HepG2 (cell line): ENCODE results near the gene DBN1. TPM values are rescaled to one million over a fixed set of nuclear protein-coding genes. Genes with fewer than 3 reads are reported as not detected.

Experiments used
- AGO2 ChIP-seq: fragments of 200-400 bp; formaldehyde crosslinking; optimal IDR thresholded peaks from 2 replicates; pipeline ENCODE3; 2017; ENCODE audit warnings: mild to moderate bottlenecking, low read depth, low read length, moderate library complexity
- ARID4A ChIP-seq: sonication (generic); formaldehyde crosslinking; IDR thresholded peaks from 2 replicates; pipeline ENCODE4 v1.5.0; 2020; ENCODE audit warnings: mild to moderate bottlenecking, missing genetic modification reagents, borderline replicate concordance
- DZIP1 ChIP-seq: sonication (generic); formaldehyde crosslinking; IDR thresholded peaks from 2 replicates; pipeline ENCODE4 v1.5.0; 2020; ENCODE audit warnings: mild to moderate bottlenecking, missing genetic modification reagents
- EP300 ChIP-seq, 3 experiments: sonication (generic) in 1 of 3; formaldehyde crosslinking in 1 of 3; IDR thresholded peaks; 2 replicates each; pipeline versions ENCODE4 v1.5.1 to v1.6.1; 2011 to 2020; ENCODE audit warnings: low read depth in 2 of 3, low read length in 2 of 3, borderline replicate concordance in 1 of 3, improper control_type of control experiment in 1 of 3, mild to moderate bottlenecking in 1 of 3, missing genetic modification reagents in 1 of 3, moderate library complexity in 1 of 3
- NR2C2 ChIP-seq: sonication (generic); formaldehyde crosslinking; IDR thresholded peaks from 2 replicates; pipeline ENCODE4 v1.4.0; 2020; ENCODE audit warnings: missing genetic modification reagents, mild to moderate bottlenecking, moderate library complexity, borderline replicate concordance
- SAP130 ChIP-seq: IDR thresholded peaks from 2 replicates; pipeline ENCODE4 v1.6.1; 2016; ENCODE audit warnings: low read depth
- SIN3A ChIP-seq: IDR thresholded peaks from 2 replicates; pipeline ENCODE4 v1.6.1; 2011; ENCODE audit warnings: low read depth, mild to moderate bottlenecking, control low read depth, low read length, borderline replicate concordance
- SPEN ChIP-seq: sonication (generic); formaldehyde crosslinking; IDR thresholded peaks from 2 replicates; pipeline ENCODE4 v1.5.1; 2020; ENCODE audit warnings: low read depth, mild to moderate bottlenecking, missing genetic modification reagents
- THAP8 ChIP-seq: sonication (generic); formaldehyde crosslinking; IDR thresholded peaks from 2 replicates; pipeline ENCODE4 v1.5.1; 2020; ENCODE audit warnings: missing genetic modification reagents, mild to moderate bottlenecking, borderline replicate concordance
- ZFP82 ChIP-seq: sonication (generic); formaldehyde crosslinking; IDR thresholded peaks from 2 replicates; pipeline ENCODE4 v1.5.1; 2020; ENCODE audit warnings: mild to moderate bottlenecking, missing genetic modification reagents, borderline replicate concordance
- ZNF12 ChIP-seq: sonication (generic); formaldehyde crosslinking; IDR thresholded peaks from 2 replicates; pipeline ENCODE4 v1.5.0; 2020; ENCODE audit warnings: missing genetic modification reagents
- ZNF281 ChIP-seq: sonication (generic); formaldehyde crosslinking; IDR thresholded peaks from 2 replicates; pipeline ENCODE4 v1.4.0; 2020; ENCODE audit warnings: missing genetic modification reagents, borderline replicate concordance
- ZNF510 ChIP-seq: sonication (generic); formaldehyde crosslinking; IDR thresholded peaks from 2 replicates; pipeline ENCODE4 v1.4.0; 2020; ENCODE audit warnings: low read depth, mild to moderate bottlenecking, missing genetic modification reagents
- ZNF567 ChIP-seq: sonication (generic); formaldehyde crosslinking; IDR thresholded peaks from 2 replicates; pipeline ENCODE4 v1.8.1; 2023; ENCODE audit warnings: mild to moderate bottlenecking, missing genetic modification reagents, borderline replicate concordance
- ZNF775 ChIP-seq: sonication (generic); formaldehyde crosslinking; IDR thresholded peaks from 2 replicates; pipeline ENCODE4 v1.4.0; 2020; ENCODE audit warnings: missing genetic modification reagents, mild to moderate bottlenecking, moderate library complexity, borderline replicate concordance
- ZNF788 ChIP-seq: sonication (generic); formaldehyde crosslinking; IDR thresholded peaks from 2 replicates; pipeline ENCODE4 v1.5.0; 2020; ENCODE audit warnings: mild to moderate bottlenecking, missing genetic modification reagents, borderline replicate concordance
- ZSCAN25 ChIP-seq: sonication (generic); formaldehyde crosslinking; IDR thresholded peaks from 2 replicates; pipeline ENCODE4 v1.8.0; 2022; ENCODE audit warnings: mild to moderate bottlenecking, missing genetic modification reagents
- polyA plus RNA-seq, 8 experiments: library from polyadenylated mRNA; depleted of rRNA in 3 of 8; stranded (reverse) in 7 of 8; unstranded in 1 of 8; fragments of >200 nt; fragmentation: Illumina TruSeq in 4 of 8; extraction: Trizol in 4 of 8; gene quantifications; 2 replicates each; pipeline versions ENCODE4 v1.2.1 to v1.2.3, GENCODE V29; 2011 to 2016; ENCODE audit warnings: low read depth in 4 of 8, missing spikeins in 1 of 8, mixed read lengths in 1 of 8; ENCODE audit not compliant: insufficient read depth in 1 of 8
- total RNA-seq, 5 experiments: library from RNA; depleted of rRNA; stranded (reverse); fragments of >200 nt; fragmentation: Illumina TruSeq; extraction: Trizol; gene quantifications; 2 replicates each; pipeline ENCODE4 v1.2.3, GENCODE V29; 2016; ENCODE audit warnings: low read depth in 1 of 5

Gene DBN1
- total and polyA plus RNA-seq, 2 of the 13 experiments (the other 11 are each of a cell fraction or from before 2014, with no cell fraction given) = 27.0 to 37.3 TPM

- TF ChIP-seq ZNF281 (CRISPR knock-in tag) (no peak), ZNF567 (peak; percentile 60; the same call in 1 of the 2 replicates), AGO2 (peak; percentile 1), ZNF775 (CRISPR knock-in tag) (no peak), ZNF510 (CRISPR knock-in tag) (no peak), THAP8 (CRISPR knock-in tag) (no peak), ZNF12 (CRISPR knock-in tag) (no peak), ARID4A (peak; percentile 36; the same call in 1 of the 2 replicates), SAP130 (CRISPR knock-in tag) (peak; percentile 10; the same call in 1 of the 2 replicates), SIN3A (peak; percentile 17; the same call in 1 of the 2 replicates), ZNF788 (0 out of 2 replicates have a peak, but pooled peaks have one; percentile 30), NR2C2 (CRISPR knock-in tag) (no peak), ZFP82 (CRISPR knock-in tag) (no peak), SPEN (CRISPR knock-in tag) (no peak), ZSCAN25 (CRISPR knock-in tag) (0 out of 2 replicates have a peak, but pooled peaks have one; percentile 19), DZIP1 (CRISPR knock-in tag) (peak; percentile 68; the same call in 1 of the 2 replicates), EP300 (IDR thresholded peaks at IDR 0.05; ENCODE audit: low read depth in 2 of 2, low read length in 2 of 2) (no peak), EP300 (CRISPR knock-in tag; IDR thresholded peaks at IDR 0.05; ENCODE audit: borderline replicate concordance) (no peak)
Measured at GRCh38 chr5:177427211-177427822, 46.1 kb downstream of the DBN1 start (continued).
